Middle frontal gyrus (tissue), 1 donor: ENCODE data around the gene OR4D2.
"Not testable (repeated sequence)": the region's sequence is repeated elsewhere in the genome, so short reads cannot be mapped to it uniquely, and the experiment has no call there.

ENCODE experiments used
- DNase-seq: peaks from one replicate; pipeline ENCODE4 v3.0.0-alpha.2; 2015; ENCODE audit warnings: low spot score; ENCODE audit errors: extremely low spot score

Gene OR4D2

GRCh38 chr17:58166682-58167081, at the start of gene OR4D2:
Gene OR4D2, plus strand, starts transcription at chr17:58166982. Its CDS starts 2,674 bp downstream, at chr17:58169656.
- DNase-seq, result no peak

GRCh38 chr17:58117382-58117781, 49.4 kb upstream of the OR4D2 start:
- no peak for DNase-seq

DNA sequence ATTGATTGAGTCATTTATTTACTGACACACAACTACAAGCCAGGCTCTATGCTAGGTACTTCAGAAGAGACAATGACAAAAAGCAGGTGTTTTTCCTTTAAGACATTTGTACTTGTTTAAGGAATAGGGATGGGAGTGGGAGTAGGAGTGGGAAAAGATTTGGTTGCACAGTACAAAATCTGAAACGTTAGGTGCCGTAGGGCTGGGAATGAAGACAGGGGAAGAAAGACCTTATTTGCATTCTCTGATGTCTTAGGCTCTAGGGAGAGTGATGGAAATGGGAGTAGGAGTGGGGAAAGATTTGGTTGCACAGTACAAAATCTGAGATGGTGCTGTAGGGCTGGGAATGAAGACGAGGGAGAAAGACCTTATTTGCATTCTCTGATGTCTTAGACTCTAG, 47.3 kb upstream of the OR4D2 start:
- DNase-seq, result no peak

- no peak for DNase-seq
Measured at GRCh38 chr17:58120195-58120822, 46.5 kb upstream of the OR4D2 start.

DNA sequence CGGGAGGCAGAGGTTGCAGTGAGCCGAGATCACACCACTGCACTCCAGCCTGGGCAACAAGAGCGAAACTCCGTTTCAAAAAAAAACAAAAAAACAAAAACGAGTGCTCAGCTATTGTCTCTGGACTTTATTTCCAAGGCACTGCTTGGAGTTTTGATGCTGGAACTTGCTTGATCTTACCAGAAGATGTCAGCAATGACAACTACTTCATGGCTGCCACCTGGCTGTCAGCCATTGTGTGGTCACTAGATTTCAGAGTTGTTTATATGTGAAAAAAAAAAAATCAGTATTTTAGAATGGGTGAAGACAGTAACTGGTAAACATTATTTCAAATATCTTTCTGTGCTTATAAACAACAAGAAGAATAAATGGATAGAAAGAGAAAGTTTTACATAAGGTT, 44.9 kb upstream of the OR4D2 start:
- no peak for DNase-seq

DNA sequence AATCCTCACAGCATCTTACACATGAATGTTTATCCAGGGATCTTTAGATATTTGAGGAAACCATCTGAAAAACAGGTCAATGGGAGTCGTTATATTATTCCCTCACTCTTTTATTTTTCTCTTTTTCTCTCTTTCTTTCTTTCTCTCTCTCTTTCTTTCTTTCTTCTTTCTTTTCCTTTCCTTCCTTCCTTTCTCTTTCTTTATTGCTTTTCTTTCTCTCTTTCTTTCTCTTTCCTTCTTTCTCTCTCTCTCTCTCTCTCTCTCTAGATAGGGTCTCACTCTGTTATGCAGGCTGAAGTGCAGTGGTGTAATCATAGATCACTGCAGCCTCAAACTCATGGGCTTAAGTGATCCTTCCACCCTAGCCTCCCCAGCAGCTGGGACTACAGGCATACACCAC, 38.9 kb upstream of the OR4D2 start:
- no peak for DNase-seq

GRCh38 chr17:58132697-58133096, 34.1 kb upstream of the OR4D2 start:
- DNase-seq, result not testable (repeated sequence)

DNA sequence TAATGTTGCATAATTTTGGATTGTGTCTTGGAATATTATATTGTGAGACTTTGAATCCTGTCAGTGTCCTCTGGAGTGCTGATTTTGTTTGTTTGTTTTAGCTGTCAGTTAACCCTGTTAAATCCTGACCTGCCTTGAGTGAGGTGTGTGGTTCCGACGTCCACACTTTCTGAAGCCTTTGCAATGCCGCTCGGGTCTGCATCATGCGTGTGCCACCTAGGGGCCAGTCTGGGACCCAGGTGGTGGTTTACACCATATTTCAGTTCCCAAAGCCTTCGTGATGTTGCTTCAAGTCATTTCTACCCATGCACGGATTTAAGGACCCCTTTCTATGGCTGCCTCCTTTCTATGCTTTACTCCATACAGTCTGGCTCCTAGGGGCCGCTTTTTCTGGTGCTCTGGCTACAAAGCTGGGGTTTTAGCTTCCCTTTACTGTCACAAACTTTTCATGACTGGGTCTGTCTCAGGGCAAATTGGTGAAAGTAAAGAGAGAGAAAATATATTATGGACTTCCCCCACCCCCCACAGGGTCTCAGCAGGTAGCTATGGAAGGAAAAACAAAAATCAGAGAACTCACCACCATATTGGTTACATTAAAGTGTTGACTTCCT, 30.0 kb upstream of the OR4D2 start:
- DNase-seq, result no peak

- no peak for DNase-seq
Measured at GRCh38 chr17:58141505-58141904, 25.3 kb upstream of the OR4D2 start.

DNA sequence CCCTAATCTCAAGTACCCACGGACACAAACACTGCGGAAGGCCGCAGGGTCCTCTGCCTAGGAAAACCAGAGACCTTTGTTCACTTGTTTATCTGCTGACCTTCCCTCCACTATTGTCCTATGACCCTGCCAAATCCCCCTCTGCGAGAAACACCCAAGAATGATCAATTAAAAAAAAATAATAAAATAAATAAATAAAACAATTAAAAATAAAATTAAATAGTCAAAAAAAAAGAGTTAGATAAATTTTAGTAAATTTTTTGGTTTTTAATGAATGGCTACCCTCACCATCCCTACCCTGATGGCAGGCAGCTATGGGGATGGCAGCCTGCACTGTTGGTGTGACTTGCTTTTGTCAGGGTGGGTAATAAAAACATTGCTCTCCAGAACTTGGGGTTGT, 23.4 kb upstream of the OR4D2 start:
- DNase-seq, result not testable (repeated sequence)

GRCh38 chr17:58144801-58145200, 22.0 kb upstream of the OR4D2 start:
- DNase-seq, result no peak

- no peak for DNase-seq
Measured at GRCh38 chr17:58147930-58148434, 18.8 kb upstream of the OR4D2 start, which contains the start of gene OR4D1. Gene OR4D1, plus strand, starts transcription at chr17:58148384. Its CDS starts 6,770 bp downstream, at chr17:58155154.

DNA sequence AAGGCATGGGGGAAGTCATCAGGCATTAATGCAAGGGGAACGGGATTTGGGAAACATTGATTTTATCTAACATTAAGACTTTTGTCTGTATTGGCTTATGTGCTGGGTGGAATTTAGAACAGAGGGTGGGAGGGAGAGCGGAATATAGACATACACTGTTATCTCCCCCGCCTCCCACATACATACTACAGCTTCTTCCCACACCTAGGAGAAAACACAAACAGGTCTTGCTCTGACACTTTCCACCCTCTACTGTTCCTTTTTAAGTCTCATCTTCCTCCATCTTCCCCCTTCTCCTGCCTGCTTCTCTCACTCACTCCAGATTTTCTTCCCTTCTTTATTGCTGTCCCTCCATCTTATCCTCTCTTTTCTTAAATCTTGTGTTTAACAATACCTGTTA, 18.2 kb upstream of the OR4D2 start:
- no peak for DNase-seq

GRCh38 chr17:58150394-58150793, 16.4 kb upstream of the OR4D2 start:
- no peak for DNase-seq

- DNase-seq, result no peak
Measured at GRCh38 chr17:58153046-58153445, 13.7 kb upstream of the OR4D2 start.

DNA sequence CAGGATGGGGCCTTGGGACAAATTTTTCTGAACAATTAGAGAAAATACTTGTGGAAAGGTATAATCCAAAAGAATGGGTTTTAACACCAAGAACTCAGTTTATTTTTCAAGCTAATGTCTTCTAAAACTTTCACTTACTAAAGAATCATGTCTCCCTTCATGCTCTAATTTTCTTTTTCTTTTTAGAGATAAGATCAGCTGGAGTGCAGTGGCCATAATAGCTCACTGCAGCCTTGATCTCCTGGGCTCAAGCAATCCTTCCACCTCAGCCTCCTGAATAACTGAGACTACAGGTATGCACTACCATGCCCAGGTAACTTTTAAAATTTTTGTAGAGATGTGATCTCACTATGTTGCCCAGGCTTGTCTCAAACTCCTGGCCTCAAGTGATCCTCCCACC, 13.1 kb upstream of the OR4D2 start:
- no peak for DNase-seq

DNA sequence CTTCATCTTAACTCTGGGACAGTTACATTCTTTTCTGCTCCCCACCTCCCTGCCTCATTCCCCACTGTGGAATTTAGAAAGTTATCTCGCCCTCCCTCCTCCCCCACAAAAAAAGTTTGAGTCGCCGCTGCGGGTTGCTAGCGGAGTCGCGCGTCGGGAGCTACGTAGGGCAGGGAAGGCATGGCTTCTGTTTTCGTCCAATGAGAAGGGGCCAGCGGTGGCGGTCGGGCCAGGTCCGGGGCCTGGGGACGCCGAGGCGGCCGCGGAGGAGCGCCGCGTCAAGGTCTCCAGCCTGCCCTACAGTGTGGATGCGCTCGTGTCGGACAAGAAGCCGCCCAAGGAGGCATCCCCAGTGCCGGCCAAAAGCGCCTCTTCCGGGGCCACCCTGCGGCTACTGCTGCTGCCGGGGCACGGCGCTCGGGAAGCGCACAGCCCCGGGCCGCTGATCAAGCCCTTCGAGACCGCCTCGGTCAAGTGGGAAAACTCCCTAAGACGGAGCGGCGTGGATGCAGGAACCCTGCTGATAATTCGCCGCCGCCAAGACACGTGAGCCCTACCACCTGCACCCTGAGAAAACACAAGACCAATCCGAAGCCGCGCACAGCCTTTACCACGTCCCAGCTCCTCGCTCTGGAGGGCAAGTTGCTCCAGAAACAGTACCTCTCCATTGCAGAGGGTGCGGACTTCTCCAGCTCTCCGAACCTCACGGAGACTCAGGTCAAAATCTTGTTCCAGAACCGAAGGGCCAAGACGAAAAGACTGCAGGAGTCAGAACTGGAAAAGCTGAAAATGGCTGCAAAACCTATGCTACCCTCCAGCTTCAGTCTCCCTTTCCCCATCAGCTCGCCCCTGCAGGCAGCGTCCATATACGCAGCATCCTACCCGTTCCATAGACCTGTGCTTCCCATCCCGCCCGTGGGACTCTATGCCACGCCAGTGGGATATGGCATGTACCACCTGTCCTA, 9.7 kb upstream of the OR4D2 start:
- DNase-seq, result no peak

DNA sequence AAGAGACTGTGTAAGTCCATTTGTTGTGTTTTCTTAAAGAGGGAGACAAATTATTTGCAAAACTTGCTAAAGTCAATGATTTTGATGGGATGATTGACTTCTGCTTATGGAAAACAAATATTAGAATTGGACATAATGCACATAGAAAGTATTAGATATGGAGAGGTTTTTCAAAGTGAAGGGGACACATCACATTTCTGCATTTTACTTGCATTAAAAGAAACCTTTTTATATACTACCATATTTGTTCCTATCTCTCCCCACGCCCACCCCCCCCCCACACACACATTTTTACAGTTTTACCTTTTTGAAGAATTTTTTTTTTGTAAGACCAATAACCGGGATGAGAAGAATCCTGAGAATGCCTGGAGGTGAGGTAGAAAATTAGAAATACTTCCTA, 8.6 kb upstream of the OR4D2 start:
- DNase-seq, result no peak

DNA sequence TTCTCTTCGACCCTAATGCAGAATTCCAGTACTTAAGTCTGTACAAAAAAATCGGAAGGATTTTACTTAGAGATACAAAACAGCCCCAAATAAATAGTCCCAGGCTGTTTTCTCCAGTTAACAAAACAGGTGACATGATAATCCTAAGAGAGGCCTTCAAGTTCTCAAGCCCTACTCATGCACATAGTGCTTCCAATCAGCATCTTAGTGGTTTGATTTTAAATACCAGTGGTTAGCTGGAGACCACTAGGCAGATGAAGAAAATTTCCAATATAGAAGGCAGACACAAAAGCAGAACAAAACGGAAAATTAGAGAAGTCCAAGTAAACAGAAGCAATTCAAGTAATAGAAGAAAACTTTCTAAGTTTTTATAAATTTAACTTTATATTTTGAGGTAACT, 5.2 kb upstream of the OR4D2 start:
- DNase-seq, result no peak

GRCh38 chr17:58165981-58166380, 801 bp upstream of the OR4D2 start:
- no peak for DNase-seq

DNA sequence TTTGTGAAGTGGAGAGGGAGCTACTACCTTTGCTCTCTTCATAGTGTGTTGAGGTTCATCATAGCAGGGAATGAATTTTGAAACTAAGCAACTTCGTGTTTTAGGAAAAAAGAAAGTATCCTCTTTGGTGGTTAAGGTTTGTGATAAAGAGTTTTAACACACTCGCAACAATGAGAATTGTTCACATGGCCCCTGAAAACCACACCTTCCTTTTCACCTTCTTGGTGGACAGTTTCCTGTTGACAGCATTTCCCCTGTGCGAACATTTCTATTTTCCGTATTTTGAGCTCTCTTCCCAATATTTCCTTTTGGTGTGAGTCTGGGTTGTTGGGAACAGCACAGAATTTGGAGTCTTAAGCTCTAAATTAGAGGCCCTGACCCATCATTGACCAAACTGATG, 3.8 kb downstream of the OR4D2 start:
- no peak for DNase-seq
